ENCODE data around the gene WDR90.
"Not testable (repeated sequence)": the region's sequence is repeated elsewhere in the genome, so short reads cannot be mapped to it uniquely, and the experiment has no call there.

WDR90 gene

DNA sequence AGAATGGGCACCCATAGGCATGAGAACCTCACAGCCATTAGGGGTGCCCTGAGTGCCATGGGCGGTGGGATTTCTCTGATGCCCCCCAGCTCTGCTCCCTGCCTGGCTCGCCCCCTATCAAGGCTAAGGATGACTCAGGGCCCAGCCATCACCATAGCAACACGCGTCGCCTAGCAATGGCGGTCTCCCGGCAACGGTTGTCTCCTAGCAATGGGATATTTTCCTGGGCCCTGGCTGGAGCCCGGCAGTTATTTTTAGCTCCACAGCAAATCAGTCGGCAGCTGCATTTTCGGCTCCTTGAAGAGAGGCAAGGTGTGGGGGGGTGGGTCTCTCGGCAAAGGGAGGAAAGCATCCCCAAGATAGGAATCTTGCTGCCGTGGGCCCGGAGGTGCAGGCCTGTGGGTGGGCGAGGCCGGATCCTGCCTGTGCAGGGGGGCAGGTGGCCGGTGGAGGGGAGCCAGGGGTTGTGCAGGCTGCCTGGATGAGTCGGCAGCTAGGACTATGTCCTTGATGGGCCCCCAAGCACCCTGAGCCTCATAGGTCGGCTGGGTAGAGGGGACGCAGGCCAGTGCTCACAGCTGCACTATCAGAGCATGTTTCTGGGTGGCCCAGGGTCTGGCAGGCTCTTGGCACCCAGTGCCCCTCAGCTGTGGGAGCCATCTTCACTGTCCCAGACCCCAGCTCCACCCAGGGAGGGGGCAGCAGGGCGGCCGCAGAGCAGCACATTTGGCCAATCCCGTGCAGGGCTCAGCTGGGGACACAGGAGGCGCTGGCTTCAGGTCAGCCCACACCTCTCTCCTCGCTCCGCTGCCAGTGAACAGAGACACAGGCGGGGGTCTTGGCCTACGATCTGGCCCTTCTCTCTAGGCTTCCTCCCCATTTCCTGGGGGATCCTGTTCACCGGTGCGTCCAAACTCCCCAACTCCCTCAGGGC is 60.7 kb downstream of the WDR90 start:
- H3K4me3 ChIP-seq (ENCODE audit: low read length): no peak overlapping the region
- TF ChIP-seq ZNF274 (IDR thresholded peaks at IDR 0.05; ENCODE audit: low read depth, low read length): no peak

DNA sequence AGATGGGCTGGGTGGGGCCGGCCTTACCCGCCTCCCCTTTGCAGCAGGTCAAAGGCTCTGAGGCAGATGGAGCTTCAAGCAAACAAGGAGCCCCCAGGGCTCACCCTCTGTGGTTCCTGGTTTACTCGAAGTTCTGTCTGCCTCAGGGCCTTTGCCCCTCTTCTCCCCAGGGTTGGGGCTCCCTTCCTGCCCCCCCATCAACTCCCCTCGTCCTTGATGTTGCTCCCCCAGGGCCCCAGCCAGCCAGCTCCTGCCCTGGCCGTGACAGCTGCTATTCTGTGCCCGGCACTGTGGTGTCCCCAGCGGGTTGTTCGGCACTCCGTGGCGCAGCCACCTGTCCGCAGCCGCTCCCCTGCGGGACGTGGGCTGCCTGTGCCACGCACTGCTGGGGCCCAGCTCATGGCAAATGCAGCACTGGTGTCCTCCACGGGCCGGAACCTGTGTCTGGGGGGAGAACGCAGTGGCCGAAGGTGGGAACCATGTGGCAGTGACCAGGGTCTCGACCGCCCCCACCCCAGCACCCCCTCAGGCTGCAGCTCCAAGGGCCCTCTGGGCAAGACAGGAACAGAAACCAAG is 61.4 kb downstream of the WDR90 start:
- H3K4me3 ChIP-seq (ENCODE audit: low read length): no peak overlapping the region
- TF ChIP-seq ZNF274 (IDR thresholded peaks at IDR 0.05; ENCODE audit: low read depth, low read length): no peak

DNA sequence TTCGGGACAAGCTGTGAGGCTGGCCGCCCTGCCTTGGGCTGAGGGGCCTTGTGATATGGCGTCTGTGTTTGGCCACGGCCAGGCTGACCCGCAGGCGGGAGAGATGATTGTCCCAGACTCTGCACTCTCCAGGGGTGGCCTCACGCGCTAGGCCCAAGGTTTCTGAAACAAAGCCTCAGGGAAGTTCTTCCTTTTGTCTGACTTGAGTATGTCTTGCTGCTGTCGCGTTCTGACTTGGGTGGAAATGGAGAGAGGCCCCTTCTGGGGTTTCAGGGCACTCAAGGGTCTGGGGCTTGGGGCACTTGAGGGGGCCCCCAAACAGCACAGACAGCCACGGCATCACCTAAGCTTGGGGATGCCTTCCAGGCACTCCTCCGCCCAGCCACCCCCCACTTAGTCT is 61.9 kb downstream of the WDR90 start:
- TF ChIP-seq ZNF274 (IDR thresholded peaks at IDR 0.05; ENCODE audit: low read depth, low read length): no peak
- H3K4me3 ChIP-seq (ENCODE audit: low read length): no peak overlapping the region

DNA sequence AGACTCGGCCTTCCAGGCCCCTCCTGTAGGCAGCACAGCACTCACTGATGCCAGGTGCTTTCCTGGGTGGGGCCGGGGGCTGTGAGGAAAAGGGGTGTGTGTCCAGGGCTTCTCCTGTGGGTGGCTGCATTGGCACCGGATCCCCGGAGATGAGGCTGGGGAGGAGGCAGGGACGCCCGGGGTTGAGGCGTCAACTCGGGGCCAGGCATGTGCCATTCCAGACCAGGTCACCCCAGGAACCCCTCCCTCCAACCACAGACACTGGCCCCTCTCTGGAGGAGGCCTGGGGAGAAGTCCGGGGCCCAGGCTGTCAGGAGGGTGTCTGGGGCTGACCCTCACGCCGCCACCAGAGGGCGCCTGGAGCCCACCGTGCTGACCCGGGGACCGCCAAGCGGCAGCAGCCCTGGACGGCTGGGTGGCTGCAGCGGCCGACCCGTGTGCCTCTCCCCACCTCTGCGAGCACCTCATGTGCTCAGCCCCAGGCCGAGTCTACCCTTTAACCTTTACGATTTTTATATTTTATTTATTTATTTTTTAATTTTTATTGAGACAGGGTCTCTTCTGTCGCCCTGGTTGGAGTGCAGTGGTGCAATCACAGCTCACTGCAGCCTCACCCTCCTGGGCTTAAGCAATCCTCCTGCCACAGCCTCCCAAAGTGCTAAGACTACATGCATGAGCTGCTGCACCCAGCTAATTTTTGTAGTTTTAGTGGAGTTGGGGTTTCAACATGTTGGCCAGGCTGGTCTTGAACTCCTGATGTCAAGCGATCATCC is 62.6 kb downstream of the WDR90 start:
- H3K4me3 ChIP-seq (ENCODE audit: low read length): no peak overlapping the region
- TF ChIP-seq ZNF274 (IDR thresholded peaks at IDR 0.05; ENCODE audit: low read depth, low read length): no peak

DNA sequence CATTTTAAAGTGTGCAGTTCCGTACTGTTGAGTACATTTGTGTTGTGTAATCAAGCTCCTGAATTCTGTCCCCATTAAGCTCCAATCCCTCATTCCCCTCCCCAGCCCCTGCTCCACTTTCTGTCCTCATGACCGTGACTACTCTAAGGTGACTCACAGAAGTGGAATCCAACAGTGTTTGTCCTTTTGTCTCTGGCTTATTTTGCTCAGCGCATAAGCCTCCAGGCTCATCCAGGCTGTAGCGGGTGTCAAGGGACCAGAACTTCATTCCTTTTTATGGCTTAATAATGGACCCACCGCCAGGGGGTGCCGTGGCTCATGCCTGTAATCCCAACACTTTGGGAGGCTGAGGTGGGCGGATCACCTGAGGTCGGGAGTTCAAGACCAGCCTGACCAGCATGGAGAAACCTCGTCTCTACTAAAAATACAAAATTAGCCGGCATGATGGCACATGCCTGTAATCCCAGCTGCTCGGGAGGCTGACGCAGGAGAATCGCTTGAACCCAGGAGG is 63.6 kb downstream of the WDR90 start:
- H3K4me3 ChIP-seq (ENCODE audit: low read length): not testable (repeated sequence)

DNA sequence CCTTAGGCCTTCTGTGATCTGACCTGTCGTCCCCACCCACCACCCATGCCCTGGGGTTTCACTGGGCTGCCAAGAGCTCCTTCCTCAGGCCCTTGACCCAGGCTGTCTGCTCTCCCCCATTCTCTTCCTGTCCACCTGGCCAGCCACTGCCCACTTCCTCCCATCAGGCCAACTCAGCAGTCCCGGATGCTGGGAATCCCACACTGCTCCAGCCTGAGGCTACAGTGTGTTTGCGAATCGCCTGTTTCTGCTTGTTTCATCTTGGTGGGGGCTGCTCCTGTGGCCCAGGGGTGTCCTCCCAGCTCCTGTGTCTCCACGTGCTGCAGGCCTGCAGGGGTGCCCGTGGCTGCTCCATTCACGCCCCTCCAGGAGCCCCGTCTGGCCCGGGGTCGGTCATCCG is 64.9 kb downstream of the WDR90 start:
- no peak for TF ChIP-seq ZNF274 (IDR thresholded peaks at IDR 0.05; ENCODE audit: low read depth, low read length)
- no peak overlapping the region for H3K4me3 ChIP-seq (ENCODE audit: low read length)

DNA sequence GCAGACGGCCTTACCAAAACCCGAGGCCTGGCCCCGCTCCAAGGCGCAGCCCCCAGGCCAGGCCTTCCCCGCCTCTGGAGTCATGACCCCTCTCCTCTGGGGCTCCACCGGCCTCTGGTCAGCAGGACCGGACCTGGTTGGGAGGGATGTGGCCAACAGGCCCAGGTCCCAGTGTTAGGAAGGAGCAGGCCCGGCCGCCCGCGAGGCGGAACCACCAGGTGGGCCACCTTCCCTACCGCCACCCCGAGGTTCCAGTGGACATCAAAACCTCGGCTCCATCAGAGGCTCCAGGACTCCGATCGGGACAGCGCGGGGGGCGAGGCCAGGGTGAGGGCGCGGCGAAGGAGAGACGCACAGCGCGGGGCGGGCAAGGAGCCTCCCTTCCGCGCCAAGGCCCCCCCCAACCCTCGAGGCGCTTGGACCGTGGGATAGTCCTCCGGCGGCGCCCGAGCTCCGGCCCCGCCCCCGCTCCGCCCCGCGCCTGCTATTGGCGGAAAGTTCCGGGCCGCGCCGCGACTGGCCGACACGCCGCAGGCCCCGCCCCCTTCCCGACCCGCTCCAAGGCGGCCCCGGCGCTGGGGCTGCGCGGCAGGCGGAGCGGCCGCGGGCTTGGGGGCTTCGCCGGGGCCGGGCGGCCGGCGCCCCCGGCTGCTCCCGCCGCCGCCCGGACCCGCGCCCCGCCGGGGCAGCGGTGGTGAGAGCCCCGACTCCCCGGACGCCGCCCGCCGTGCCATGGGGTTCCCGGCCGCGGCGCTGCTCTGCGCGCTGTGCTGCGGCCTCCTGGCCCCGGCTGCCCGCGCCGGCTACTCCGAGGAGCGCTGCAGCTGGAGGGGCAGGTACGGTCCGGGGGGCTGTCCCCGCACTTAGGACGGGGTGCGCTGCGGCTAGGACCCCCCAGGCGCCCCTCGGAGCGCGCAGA is 65.7 kb downstream of the WDR90 start, which contains the start of gene METRN:
Gene METRN (plus strand): TSS at position 561 of the 919 bp plus-strand sequence. CDS start 172 bp downstream, at position 733.
- H3K4me3 ChIP-seq (ENCODE audit: low read length): peak within 1 kb of the TSS; percentile 43; the same call in 1 of the 2 replicates

DNA sequence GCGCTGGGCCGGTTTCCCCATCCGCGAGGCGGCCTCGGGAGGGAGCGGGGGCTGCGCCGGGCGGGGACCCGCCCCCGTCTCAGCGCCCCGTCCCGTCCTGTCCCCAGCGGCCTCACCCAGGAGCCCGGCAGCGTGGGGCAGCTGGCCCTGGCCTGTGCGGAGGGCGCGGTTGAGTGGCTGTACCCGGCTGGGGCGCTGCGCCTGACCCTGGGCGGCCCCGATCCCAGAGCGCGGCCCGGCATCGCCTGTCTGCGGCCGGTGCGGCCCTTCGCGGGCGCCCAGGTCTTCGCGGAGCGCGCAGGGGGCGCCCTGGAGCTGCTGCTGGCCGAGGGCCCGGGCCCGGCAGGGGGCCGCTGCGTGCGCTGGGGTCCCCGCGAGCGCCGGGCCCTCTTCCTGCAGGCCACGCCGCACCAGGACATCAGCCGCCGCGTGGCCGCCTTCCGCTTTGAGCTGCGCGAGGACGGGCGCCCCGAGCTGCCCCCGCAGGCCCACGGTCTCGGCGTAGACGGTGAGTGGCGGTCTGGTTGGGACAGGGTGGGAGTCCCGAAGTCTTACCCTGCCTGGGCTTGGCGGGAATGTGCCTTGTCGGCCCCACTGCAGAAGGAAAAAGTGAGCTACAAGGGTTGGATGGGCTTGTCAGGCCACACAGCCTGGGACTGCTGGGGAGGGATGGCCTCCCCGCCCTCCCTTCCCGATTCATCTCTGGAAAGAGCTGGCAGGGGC is 66.5 kb downstream of the WDR90 start:
- no peak for TF ChIP-seq ZNF274 (IDR thresholded peaks at IDR 0.05; ENCODE audit: low read depth, low read length)
- H3K4me3 ChIP-seq (ENCODE audit: low read length): peak overlapping the region; percentile 43; the same call in 1 of the 2 replicates

More for the DNA sequence above, 65.7 kb downstream of the WDR90 start, which contains the start of gene METRN:
- TF ChIP-seq ZNF274 (IDR thresholded peaks at IDR 0.05; ENCODE audit: low read depth, low read length): no peak

DNA sequence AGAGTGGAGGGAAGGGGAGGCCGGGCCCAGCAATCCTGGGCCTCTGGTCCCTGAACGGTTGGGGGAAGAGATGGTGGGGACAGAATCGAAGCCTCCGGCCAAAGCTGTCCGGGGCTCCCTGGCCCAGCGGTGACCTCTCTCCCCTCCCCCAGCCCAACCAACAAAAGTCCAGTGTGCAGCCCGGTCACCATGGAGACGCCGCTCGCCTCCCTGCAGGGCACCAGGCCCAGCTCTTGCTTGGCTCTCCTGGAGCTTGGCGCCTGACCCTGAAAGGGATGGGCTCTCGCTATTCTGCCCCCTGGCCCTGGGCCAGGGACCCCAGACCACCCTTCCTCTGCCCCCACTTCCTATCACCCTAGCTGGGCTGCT is 67.0 kb downstream of the WDR90 start:
- TF ChIP-seq ZNF274 (IDR thresholded peaks at IDR 0.05; ENCODE audit: low read depth, low read length): no peak
- H3K4me3 ChIP-seq (ENCODE audit: low read length): no peak overlapping the region

DNA sequence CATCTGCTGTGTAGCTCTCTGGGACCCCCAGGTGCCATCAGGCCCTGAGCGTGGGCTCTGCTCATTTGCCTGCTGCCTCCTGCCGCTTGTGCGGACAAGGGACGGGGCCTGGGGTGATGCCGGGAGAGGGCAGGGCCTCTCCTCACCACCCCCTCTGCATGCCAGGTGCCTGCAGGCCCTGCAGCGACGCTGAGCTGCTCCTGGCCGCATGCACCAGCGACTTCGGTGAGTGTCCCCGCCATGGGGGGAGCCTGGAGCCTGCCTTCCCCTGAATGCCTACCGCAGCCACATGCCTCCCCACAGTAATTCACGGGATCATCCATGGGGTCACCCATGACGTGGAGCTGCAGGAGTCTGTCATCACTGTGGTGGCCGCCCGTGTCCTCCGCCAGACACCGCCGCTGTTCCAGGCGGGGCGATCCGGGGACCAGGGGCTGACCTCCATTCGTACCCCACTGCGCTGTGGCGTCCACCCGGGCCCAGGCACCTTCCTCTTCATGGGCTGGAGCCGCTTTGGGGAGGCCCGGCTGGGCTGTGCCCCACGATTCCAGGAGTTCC is 67.7 kb downstream of the WDR90 start:
- H3K4me3 ChIP-seq (ENCODE audit: low read length): no peak overlapping the region
- TF ChIP-seq ZNF274 (IDR thresholded peaks at IDR 0.05; ENCODE audit: low read depth, low read length): no peak
